Suprapubic skin (tissue), 4 donors: Measurements from ENCODE around the gene MAP2.

Source experiments
- POLR2A ChIP-seq, 2 donors: fragments of 450-650 bp; IDR thresholded peaks; one replicate each; pipeline ENCODE4 v1.6.1; 2017; ENCODE audit warnings: antibody characterized with exemption in 2 of 2, mild to moderate bottlenecking in 2 of 2, moderate library complexity in 2 of 2
- POLR2AphosphoS5 ChIP-seq, 3 donors: sonication (generic); formaldehyde crosslinking; IDR thresholded peaks; one replicate each; pipeline ENCODE4 v1.6.1; 2017; ENCODE audit warnings: antibody characterized with exemption in 3 of 3
- TF ChIP-seq, protein P1 (sequence below), 2 donors: fragments of 200-600 bp in 1 of 2; fragments of 450-650 bp in 1 of 2; sonication (generic) in 1 of 2; IDR thresholded peaks; one replicate each; pipeline ENCODE4 v1.5.1; 2016 to 2019; ENCODE audit warnings: antibody characterized with exemption in 2 of 2, mild to moderate bottlenecking in 1 of 2, moderate library complexity in 1 of 2

- TF ChIP-seq POLR2A (IDR thresholded peaks at IDR 0.05) (no peak), POLR2AphosphoS5 (IDR thresholded peaks at IDR 0.05) (no peak)
- TF ChIP-seq, protein P1, sequence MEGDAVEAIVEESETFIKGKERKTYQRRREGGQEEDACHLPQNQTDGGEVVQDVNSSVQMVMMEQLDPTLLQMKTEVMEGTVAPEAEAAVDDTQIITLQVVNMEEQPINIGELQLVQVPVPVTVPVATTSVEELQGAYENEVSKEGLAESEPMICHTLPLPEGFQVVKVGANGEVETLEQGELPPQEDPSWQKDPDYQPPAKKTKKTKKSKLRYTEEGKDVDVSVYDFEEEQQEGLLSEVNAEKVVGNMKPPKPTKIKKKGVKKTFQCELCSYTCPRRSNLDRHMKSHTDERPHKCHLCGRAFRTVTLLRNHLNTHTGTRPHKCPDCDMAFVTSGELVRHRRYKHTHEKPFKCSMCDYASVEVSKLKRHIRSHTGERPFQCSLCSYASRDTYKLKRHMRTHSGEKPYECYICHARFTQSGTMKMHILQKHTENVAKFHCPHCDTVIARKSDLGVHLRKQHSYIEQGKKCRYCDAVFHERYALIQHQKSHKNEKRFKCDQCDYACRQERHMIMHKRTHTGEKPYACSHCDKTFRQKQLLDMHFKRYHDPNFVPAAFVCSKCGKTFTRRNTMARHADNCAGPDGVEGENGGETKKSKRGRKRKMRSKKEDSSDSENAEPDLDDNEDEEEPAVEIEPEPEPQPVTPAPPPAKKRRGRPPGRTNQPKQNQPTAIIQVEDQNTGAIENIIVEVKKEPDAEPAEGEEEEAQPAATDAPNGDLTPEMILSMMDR (IDR thresholded peaks at IDR 0.05): no peak
Measured at GRCh38 chr2:209382775-209383174, 41.1 kb upstream of the MAP2 start.
